Activated B cell treated with CpG ODN at 0.5 μM for 24 hours (primary cell): ENCODE measurements around the gene GSE1. TPM values are rescaled to one million over a fixed set of nuclear protein-coding genes. Genes with fewer than 3 reads are reported as not detected.

Experiments used
- ATAC-seq: fragments of 200-7000 bp; cut with Tn5 transposase; one replicate; pipeline ENCODE4 v1.10.0; 2021; ENCODE audit warnings: low read depth, mild to moderate bottlenecking, moderate library complexity
- CTCF ChIA-PET: fragments of 350-600 bp; sonication (Branson Sonifier 250); formaldehyde crosslinking; loops from one replicate; lab custom pipeline; 2021; ENCODE audit warnings: antibody characterized with exemption; lab: Charles Lee
- POLR2A ChIA-PET: fragments of 350-600 bp; sonication (Branson Sonifier 250); formaldehyde crosslinking; loops from one replicate; lab custom pipeline; 2021; ENCODE audit warnings: antibody characterized with exemption; lab: Charles Lee
- DNase-seq: peaks from one replicate; pipeline ENCODE4 v3.0.0; 2022
- H3K27ac Mint-ChIP-seq: one replicate; pipeline ENCODE4 v1.8.0; 2020; ENCODE audit warnings: mixed read lengths
- H3K27me3 Mint-ChIP-seq: one replicate; pipeline ENCODE4 v1.8.0; 2021; ENCODE audit warnings: mixed read lengths
- H3K36me3 Mint-ChIP-seq: one replicate; pipeline ENCODE4 v1.8.0; 2021; ENCODE audit warnings: low read depth, mixed read lengths
- H3K4me1 Mint-ChIP-seq: one replicate; pipeline ENCODE4 v1.8.0; 2021; ENCODE audit warnings: mixed read lengths
- H3K4me3 Mint-ChIP-seq: one replicate; pipeline ENCODE4 v1.8.0; 2020; ENCODE audit warnings: mild to moderate bottlenecking, mixed read lengths
- H3K9me3 Mint-ChIP-seq: one replicate; pipeline ENCODE4 v1.8.0; 2020; ENCODE audit warnings: mixed read lengths
- CTCF ChIP-seq: fragments of 200-600 bp; IDR thresholded peaks from one replicate; pipeline ENCODE4 v1.8.0; 2022; ENCODE audit warnings: antibody characterized with exemption, mild to moderate bottlenecking
- intact Hi-C: fragments of 100-400 bp; cut with micrococcal nuclease; formaldehyde crosslinking; loops from one replicate; pipeline ENCODE4 v1.15.1; 2024
- total RNA-seq: library from RNA; stranded (reverse); gene quantifications from 2 replicates; pipeline ENCODE4 v1.2.3, GENCODE V29; 2022

Gene GSE1
- total RNA-seq, 1 donor from 2014 or later = 48.3 TPM

DNA sequence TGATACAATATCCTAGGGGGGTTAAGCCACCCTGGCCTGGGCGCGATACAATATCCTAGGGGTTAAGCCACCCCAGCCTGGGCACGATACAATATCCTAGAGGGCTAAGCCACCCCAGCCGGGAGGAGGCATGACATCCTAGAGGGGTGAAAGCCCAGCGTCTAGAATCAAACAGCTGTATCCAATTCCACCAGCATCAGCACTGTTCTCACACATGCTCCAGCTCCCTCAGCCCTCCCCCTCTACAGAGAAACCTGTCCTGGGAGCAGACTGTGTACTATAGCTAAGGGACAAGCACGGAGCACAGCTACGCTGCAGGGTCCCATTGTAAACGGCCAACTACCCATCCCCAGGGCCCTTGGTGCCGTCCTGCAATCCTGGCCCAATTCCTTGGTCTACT is 69.4 kb downstream of the GSE1 start:
- POLR2A ChIA-PET = interaction anchor here (0.6 kb wide), 3 partner anchors 55 to 128 kb away, joined by 3 to 7 read pairs (median 6); no protein-coding TSS in a partner anchor
- intact Hi-C loops = no loop called here

GRCh38 chr16:85683363-85683762 is 70.2 kb downstream of the GSE1 start:
- Mint-ChIP-seq H3K27me3 (no peaks in the 10 kb centered on the region), H3K4me1 (peaks cover 36% of the 10 kb centered on the region), H3K4me3 (no peak overlapping the region), H3K36me3 (no peaks in the 10 kb centered on the region), H3K27ac (no peak overlapping the region), H3K9me3 (no peaks in the 10 kb centered on the region)
- ChIA-PET POLR2A (interaction anchor here (0.6 to 0.9 kb wide), 3 partner anchors 74 to 405 kb away, joined by 3 to 6 read pairs (median 5); no protein-coding TSS in a partner anchor), CTCF (interaction anchor here (1.6 to 1.7 kb wide), 2 partner anchors 36 to 76 kb away, joined by 3 to 4 read pairs; no protein-coding TSS in a partner anchor)
- TF ChIP-seq CTCF = no peak
- no peak for DNase-seq
- ATAC-seq = no peak
- intact Hi-C loops = no loop called here

More for the DNA sequence above, 69.4 kb downstream of the GSE1 start:
- TF ChIP-seq CTCF = no peak
- CTCF ChIA-PET = interaction anchor here (1.6 to 1.7 kb wide), 2 partner anchors 36 to 77 kb away, joined by 3 to 4 read pairs; no protein-coding TSS in a partner anchor
- no peak overlapping the region for H3K27ac Mint-ChIP-seq
- H3K36me3 Mint-ChIP-seq = no peaks in the 10 kb centered on the region
- ATAC-seq = no peak
- DNase-seq = no peak
- no peak overlapping the region for H3K4me3 Mint-ChIP-seq
- peaks cover 34% of the 10 kb centered on the region for H3K4me1 Mint-ChIP-seq
- H3K9me3 Mint-ChIP-seq = no peaks in the 10 kb centered on the region
- H3K27me3 Mint-ChIP-seq = no peaks in the 10 kb centered on the region

DNA sequence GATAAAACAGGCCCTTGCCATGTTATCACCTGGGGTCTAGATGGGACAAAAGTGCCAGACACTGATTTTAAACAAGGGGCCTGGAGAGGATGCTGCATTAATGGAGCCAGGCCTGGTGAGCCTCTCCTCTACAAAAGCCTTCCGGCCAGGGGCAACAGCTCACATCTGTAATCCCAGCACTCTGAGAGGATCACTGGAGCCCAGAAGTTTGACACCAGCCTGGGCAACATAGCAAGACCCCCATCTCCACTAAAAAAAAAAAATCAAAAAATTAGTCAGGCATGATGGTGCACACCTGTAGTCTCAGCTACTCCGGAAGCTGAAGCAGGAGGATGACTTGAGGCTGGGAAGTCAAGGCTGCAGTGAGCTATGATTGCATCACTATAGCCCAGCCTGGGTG is 72.1 kb downstream of the GSE1 start:
- ChIA-PET POLR2A (interaction anchor here (0.6 to 1.7 kb wide), 4 partner anchors 69 to 316 kb away, joined by 3 to 11 read pairs (median 4); no protein-coding TSS in a partner anchor), CTCF (interaction anchor here (0.8 to 1.3 kb wide), 4 partner anchors 27 to 74 kb away, joined by 3 to 4 read pairs (median 3); no protein-coding TSS in a partner anchor)
- intact Hi-C loops = loop anchor here (5.0 kb wide), 2 partner anchors 73 to 1632 kb away; partner anchors contain the start of genes C16orf95 and GSE1
- Mint-ChIP-seq H3K36me3 (no peaks in the 10 kb centered on the region), H3K9me3 (no peaks in the 10 kb centered on the region), H3K4me1 (peaks cover 30% of the 10 kb centered on the region), H3K27ac (peak overlapping the region; percentile 56), H3K27me3 (no peaks in the 10 kb centered on the region), H3K4me3 (no peak overlapping the region)
- no peak for TF ChIP-seq CTCF
- ATAC-seq (no peak), DNase-seq (no peak)

GRCh38 chr16:85686912-85687591 is 73.9 kb downstream of the GSE1 start:
- H3K9me3 Mint-ChIP-seq = no peaks in the 10 kb centered on the region
- intact Hi-C loops = loop anchor here (5.0 kb wide), 2 partner anchors 75 to 1630 kb away; partner anchors contain the start of genes C16orf95 and GSE1
- no peaks in the 10 kb centered on the region for H3K36me3 Mint-ChIP-seq
- peaks cover 24% of the 10 kb centered on the region for H3K4me1 Mint-ChIP-seq
- POLR2A ChIA-PET = interaction anchor here (0.5 to 1.7 kb wide), 2 partner anchors 70 to 224 kb away, joined by 4 read pairs; no protein-coding TSS in a partner anchor
- peak overlapping the region; percentile 44 for H3K4me3 Mint-ChIP-seq
- no peak overlapping the region for H3K27ac Mint-ChIP-seq
- DNase-seq = no peak
- CTCF ChIA-PET = no interaction called here
- no peak for TF ChIP-seq CTCF
- no peak for ATAC-seq
- no peaks in the 10 kb centered on the region for H3K27me3 Mint-ChIP-seq
